Stimulated activated CD8-positive, alpha-beta memory T cell treated with anti-CD3 and anti-CD28 coated beads, Interleukin-7, amount 100 ng/mL, for 48 hours (primary cell): ENCODE data around the gene CRKL.
A peak's percentile ranks its signal among the peaks of the same experiment; 100 is the strongest.
"Not testable (repeated sequence)": the region's sequence is repeated elsewhere in the genome, so short reads cannot be mapped to it uniquely, and the experiment has no call there.

Experiments
- DNase-seq, 2 donors: peaks; one replicate each; pipeline ENCODE4 v3.0.0-alpha.2; 2020; ENCODE audit warnings: low read depth in 1 of 2; ENCODE audit errors: extremely low read depth in 1 of 2

Gene CRKL

DNA sequence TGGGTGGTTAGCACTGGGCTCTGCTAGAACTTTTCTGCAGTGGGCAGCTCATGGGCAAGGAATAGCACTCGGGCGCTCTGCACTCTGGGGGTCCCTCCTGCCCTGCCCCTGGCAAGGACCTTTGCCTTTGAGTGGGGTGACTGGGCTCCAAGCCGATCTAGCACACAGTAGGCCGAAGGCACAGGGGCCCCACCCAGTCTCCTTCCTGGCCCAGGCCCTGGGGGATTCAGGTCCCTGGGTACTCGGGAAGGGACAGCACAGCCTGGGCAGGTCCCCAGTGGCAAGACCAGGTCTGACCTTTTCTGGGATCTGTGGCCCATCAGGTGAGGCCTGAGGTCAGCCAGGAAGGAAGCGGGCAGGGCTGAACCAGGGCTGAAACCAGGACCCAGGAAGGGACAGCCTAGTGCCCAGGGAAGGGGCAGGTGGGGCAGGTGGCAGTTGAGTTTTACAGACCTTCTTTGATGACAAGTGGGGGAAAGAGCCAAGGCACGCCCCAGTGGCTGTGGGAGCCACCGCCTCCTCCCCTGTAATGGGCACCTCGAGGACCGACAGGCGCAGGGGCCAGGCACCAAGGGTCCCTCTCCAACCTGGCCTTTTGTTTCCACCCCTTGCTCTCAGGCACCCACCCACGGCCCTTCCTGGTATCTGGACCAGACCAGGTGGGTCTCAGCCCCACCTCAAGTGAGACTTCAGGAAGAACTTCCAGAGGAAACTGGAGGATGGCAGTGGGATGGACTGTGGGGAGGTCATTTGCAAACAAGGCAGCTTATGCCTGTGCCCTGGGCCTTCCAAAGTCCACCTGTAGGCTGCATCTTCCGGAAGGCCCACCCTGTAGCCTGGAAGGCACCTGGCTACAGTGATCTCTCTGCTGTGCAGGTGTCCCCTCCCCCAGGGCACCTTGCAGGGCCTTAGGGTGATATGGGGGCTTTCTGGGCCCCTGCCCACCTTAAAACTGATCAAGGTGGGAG is 49.0 kb downstream of the CRKL start:
- no peak for DNase-seq

GRCh38 chr22:20966883-20967696 is 49.9 kb downstream of the CRKL start, which contains the start of gene AIFM3:
Gene AIFM3, plus strand, starts transcription at chr22:20967255. Its CDS starts 690 bp downstream, at chr22:20967945.
- DNase-seq, result no peak

- no peak for DNase-seq
These were observed 50.5 kb downstream of the CRKL start for GRCh38 chr22:20967697-20968211.

- no peak for DNase-seq
These were observed 51.2 kb downstream of the CRKL start for GRCh38 chr22:20968281-20968977.

GRCh38 chr22:20970939-20971657 is 53.9 kb downstream of the CRKL start:
- DNase-seq, result no peak

GRCh38 chr22:20972014-20972694 is 54.9 kb downstream of the CRKL start:
- DNase-seq, result not testable (repeated sequence)

DNA sequence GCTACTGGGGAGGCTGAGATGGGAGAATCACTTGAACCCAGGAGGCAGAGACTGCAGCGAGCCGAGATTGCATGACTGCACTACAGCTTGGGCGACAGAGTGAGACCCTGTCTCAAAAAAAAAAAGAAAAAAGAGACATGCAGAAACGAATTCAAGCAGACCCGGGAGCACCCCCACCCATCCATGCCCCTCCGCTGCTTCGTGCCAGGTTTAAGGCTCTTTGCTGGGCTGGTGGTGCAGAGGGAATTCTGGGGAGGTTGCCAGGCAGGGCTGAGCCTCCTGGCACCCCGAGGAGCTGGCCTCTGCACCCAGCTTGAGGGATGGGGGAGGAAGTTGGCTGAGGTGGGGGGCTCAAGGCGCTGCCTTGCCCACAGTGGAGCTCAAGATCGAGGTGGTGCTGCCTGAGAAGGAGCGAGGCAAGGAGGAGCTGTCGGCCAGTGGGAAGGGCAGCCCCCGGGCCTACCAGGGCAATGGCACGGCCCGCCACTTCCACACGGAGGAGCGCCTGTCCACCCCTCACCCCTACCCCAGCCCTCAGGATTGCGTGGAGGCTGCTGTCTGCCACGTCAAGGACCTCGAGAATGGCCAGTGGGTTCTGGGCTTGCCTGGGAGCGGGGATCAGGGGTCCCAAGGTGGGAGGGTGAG is 55.8 kb downstream of the CRKL start:
- DNase-seq, result no peak

- no peak for DNase-seq
These were observed 56.6 kb downstream of the CRKL start for GRCh38 chr22:20973634-20974286.

GRCh38 chr22:20974336-20974955 is 57.2 kb downstream of the CRKL start:
- DNase-seq, result no peak

DNA sequence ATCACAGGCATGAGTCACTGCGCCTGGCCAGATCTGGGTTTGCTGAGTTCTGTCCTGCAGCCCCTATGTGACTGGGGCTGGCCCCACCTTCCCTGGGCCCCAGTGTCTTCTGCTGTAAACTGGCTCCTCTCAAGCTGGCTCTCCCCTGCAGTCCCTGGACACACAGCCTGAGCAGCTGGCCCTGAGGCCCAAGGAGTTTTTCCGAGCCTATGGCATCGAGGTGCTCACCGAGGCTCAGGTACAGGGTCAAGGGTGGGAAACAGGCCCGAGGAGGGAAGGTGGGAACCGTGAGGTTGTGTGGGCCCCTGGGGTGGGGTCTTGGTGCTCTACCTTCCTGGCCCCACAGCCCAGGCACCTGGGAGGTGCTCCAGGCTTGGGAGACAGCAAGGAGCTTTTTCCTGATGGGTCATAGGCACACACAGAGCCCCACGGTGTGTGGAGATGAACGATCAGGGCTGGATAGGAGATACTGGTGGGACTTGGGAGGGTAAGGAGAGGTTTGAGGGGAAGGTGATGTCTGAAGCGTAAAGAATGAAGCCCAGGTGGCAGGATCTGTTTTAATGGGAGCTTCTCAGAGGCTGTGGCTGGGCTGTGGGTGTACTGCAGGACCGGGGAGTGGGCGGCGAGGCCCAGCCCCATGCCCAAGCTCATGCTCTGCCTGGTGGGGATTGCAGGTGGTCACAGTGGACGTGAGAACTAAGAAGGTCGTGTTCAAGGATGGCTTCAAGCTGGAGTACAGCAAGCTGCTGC is 58.5 kb downstream of the CRKL start:
- DNase-seq, result no peak

DNA sequence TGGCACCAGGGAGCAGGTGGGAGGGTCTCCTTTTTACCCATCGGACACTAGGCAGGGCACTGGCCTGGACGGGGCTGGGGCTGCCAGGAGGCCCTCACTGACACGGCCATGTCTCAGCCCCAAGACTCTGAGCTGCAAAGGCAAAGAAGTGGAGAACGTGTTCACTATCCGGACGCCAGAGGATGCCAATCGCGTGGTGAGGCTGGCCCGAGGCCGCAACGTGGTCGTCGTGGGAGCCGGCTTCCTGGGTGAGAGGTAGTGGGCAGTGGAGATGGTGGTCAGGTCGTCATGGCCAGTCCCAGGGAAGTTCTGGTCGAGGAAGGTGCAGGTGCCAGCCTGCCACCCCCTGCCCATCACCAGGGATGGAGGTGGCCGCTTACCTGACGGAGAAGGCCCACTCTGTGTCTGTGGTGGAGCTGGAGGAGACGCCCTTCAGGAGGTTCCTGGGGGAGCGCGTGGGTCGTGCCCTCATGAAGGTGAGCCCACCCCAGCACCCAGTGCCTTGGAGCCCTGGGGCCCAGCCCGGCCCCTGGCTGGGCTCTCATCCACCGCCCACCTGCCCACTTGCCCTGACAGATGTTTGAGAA is 59.2 kb downstream of the CRKL start:
- no peak for DNase-seq

DNA sequence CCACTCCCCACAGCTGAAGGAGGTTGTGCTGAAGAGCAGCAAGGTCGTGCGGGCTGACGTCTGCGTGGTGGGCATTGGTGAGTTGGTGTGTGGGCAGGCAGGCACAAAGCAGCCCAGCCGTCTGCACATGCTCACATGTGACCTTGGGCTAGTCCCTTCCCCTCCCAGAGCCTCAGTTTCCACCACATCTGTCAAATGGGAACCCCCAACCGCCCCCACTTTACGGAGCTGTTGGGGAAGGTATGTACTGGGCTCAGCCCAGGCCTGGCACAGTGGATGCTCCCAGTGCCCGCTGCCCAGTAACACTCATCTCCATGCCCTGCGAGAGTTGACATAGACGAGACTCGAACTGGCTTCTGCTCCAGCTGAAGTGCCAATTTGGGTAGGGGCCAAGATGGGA is 59.8 kb downstream of the CRKL start:
- no peak for DNase-seq

DNA sequence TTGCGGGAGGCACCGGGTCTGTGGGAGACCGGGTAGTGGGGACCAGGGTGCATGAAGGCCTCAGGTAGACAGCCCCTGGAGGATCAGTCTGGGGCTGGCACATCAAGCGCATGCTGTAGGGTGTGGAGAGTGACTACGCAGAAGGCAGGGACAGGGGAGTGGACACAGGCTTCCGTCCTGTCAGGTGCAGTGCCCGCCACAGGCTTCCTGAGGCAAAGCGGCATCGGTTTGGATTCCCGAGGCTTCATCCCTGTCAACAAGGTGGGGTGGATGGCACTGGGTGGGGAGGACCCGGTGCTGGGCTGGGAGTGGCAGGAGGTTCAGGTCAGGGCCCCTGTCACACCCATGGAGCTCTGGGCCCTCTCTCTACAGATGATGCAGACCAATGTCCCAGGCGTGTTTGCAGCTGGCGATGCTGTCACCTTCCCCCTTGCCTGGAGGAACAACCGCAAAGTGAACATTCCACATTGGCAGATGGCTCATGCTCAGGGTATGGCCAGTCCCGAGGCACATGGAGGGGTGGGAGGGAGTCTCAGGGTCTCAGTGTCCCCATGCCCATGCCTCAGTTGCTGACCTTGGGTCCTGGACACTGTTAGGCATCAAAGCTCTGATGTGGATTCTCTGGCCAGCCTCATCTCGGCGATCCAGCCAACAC is 60.4 kb downstream of the CRKL start:
- no peak for DNase-seq

- no peak for DNase-seq
These were observed 61.2 kb downstream of the CRKL start for GRCh38 chr22:20978419-20978818.

DNA sequence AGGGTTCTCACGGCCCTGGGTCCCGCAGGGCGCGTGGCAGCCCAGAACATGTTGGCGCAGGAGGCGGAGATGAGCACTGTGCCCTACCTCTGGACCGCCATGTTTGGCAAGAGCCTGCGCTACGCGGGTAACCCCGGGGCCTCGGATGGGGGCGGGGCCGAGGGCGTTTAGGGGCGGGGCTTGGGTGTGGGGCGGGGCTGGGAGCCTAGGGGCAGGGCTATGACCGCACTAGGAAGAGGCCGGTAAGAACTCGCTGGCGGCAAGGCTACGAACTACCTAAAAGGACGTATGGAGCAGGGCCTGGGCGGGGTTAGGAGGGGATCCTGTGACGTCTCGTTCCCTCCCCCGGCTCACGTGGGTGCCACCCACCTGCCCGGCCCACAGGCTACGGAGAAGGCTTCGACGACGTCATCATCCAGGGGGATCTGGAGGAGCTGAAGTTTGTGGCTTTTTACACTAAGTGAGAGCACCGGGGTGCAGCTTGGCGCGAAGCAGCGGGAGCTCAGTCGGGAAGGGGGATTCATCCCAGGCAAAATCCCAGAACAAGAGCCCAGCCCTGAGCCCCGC is 62.1 kb downstream of the CRKL start:
- DNase-seq, result peak in 1 of 2 donors; percentile 72

- DNase-seq, result no peak
These were observed 62.8 kb downstream of the CRKL start for GRCh38 chr22:20979940-20980453.
